ENCODE results near the gene OR13C2.
"Not testable (repeated sequence)": the region's sequence is repeated elsewhere in the genome, so short reads cannot be mapped to it uniquely, and the experiment has no call there.

The OR13C2 gene

GRCh38 chr9:104605527-104605926 is at the start of gene OR13C2:
OR13C2 (minus strand) TSS chr9:104605627; CDS start chr9:104605627, 0 bp downstream.
- not testable (repeated sequence) for DNase-seq

DNA sequence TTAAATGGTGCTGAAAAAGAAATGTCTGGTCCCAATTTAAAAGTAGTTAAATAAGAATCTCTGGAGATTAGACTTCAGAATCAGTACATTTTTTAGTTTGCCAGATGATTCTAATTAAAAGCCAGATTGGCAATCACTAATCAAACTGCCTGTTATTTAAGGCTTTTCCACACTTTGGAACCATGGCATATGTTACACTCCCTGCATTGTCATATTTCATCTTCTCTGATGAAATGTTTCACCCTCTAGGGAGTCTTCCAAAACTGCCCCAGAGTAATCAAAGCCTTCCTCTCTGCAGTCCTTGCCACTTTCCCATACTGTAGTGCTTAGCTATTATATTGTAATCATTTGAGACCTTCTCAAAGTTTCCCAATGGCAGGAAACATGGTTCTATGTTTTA is 30.0 kb upstream of the OR13C2 start:
- no peak for DNase-seq

DNA sequence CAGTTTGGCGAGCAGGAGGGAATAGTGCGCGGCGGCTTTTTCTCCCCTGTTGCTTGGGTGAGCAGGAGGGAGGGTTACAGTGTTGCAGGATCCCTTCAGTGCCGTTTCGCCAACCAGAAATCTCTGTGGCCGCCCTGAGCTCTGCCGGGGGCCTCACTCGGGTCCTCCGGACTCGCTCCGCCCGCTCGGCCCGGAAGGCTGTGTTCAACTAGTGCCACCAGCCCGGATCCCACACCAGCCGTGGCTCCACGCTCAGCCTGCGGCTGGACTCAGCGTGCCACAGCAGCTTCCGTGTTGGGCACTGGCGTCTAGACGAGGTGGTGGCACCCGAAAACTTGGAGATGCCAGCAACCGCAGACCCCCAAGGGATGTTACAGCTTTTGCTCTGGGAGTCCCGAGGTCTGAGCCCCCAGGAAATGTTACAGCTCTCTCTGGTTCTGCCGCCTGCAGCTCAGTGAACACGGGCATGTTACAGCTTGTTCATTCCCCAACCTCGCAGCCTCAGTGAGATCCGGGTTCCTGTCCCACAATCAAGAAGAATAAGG is 28.6 kb upstream of the OR13C2 start:
- DNase-seq = no peak

DNA sequence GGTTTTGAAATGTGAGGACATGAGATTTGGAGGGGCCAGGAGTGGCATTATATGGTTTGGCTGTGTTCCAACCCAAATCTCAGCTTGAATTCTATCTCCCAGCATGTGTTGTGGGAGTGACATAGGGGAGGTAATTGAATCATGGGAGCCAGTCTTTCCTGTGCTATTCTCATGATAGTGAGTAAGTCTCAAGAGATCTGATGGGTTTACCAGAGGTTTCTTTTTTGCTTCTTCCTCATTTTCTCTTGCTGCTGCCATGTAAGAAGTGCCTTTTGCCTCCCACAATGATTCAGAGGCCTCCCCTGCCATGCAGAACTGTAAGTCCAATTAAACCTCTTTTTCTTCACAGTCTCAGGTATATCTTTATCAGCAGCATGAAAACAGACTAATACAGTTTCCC is 20.5 kb upstream of the OR13C2 start:
- not testable (repeated sequence) for DNase-seq

DNA sequence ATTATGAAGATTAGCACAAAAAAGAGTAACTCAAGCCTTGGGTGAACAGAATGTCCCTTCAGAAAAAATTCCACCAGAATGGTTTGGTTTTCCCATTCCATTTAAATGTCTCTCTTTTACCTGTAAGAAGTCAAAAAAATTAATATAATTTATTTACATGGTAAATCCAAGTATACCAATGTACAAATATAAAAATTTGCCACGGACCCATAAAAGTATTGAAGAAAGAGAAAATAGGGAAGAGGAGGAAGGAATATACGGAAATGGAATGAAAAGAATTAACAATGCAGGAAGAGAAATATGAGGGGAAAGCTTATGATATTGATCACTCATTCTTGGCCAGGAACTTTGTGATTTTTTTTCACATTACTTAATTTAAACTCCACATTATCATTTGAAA is 12.7 kb upstream of the OR13C2 start, which contains the start of gene OR13C9:
Gene OR13C9, minus strand, starts transcription at position 101 of the 400 bp plus-strand sequence. Its CDS starts 0 bp downstream, at position 101.
- DNase-seq = no peak

GRCh38 chr9:104617418-104617817 is 12.0 kb upstream of the OR13C2 start:
- DNase-seq = no peak

DNA sequence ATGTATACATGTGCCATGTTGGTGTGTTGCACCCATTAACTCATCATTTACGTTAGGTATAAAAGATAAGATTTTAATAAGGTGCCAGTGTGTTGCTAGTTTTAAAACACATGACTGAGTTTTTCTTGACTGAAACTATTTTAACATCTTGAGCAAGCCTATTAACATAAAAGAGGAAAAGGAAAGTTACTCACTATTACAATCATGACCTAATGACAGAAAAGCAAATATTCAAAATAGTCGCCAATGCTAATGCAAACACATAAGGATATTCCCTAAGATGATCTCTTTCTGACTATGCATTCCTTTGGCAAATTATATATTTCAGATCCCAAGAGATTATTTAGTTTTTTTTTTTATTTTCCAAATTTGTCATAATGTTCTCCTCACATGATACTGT is 5.8 kb upstream of the OR13C2 start:
- no peak for DNase-seq

DNA sequence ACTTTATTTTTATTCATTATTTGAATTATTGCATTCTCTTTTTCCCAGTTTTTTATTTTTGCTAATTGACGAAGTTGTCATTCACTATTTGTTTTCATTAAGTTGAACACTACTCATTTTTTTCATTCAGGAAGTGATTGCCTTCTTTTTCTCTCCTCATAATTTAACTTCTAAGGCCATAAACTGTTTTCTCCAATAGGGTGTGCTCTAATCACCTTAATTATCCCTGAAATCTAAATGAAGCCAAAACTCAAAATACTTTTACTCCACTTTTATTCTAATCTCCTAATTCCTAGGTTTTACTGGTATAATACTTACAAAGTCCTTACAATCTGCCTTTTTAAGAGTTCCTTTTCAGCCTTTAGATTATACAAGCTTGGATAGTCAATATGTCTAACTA is 2.9 kb upstream of the OR13C2 start:
- DNase-seq = no peak

GRCh38 chr9:104606152-104606551 is 725 bp upstream of the OR13C2 start:
- no peak for DNase-seq

DNA sequence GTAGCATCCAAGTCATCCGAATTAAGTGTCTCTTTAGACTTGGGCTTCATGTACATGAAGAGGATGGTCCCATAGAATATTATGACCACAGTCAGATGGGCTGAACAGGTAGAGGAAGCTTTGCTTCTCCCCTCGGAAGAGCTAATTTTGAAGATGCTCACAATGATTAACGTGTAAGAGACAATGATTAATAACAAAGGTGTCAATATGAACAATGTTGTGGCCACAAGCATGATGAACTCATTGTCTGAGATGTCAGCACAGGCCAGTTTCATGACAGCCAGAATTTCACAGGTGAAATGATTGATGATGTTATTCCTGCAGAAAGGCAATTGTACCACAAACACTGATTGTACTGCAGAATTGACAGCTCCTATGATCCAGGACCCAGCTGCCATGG is 626 bp downstream of the OR13C2 start:
- no peak for DNase-seq

DNA sequence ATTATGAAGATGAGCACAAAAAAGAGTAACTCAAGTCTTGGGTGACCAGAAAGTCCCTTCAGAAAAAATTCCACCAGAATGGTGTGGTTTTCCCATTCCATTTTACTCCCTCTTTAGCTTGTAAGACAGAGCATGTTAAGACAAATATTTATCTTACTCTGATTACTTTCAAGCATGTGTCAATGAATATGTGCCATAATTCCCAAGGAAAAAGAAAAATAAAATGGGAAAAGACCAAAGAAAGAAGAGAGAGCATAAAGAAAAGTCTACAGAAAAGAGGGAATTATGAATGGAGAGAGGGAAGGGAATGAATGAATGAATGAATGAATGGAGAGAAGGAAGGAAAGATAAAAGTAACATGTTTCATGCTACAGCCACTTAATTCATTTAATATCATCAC is 6.1 kb downstream of the OR13C2 start, which contains the start of gene OR13C5:
Gene OR13C5, minus strand, starts transcription at position 101 of the 400 bp plus-strand sequence. Its CDS starts 0 bp downstream, at position 101.
- not testable (repeated sequence) for DNase-seq

GRCh38 chr9:104598749-104599148 is 6.7 kb downstream of the OR13C2 start:
- not testable (repeated sequence) for DNase-seq

DNA sequence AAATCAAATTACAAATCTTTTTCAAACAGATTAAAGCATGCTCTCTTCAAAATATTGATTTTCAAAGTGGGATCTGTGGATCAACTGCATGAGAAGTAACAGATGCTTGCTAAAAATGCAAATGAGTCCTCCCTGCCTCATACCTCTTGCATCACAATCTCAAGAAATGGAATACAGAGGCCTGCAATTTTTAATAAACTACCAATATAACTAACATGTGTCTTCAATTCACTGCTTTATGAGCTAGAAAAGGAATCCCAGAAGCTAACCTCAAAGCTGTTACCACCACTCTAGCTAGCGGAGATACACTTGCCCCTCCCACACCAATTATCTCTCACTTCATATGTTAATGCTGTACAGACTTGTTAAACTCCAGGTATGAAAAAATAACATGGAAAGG is 15.8 kb downstream of the OR13C2 start:
- no peak for DNase-seq

DNA sequence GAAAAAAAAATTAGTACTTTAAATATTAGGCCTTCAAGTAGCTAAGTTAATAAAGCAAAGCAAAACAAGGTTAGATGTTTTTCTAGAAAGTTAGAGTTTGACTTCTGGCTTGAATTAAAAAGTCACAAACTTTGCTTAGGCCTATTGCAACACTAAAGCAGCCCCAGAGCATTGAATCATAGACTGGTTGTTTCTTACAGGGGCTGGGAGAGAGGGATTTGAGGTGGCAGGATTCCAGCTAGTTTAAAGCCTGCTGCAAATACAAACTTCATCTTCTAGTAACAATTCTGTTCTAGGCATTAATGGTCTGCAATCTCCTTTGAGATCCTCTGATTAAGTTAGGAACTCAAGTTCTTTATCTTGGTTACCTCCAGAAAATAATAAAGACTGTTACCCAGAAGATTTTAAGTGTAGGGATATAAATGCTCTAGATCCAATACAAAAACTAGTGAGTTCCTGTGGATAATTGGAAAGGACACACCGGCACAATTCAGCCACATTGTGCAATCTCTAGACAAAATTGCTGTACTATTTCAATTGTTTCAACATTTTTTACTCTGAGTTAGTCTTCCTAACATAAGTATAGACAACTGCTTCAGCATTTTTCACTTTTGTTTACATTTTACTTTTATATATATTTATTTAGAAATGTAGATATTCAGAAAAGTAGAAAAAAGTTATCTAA is 18.8 kb downstream of the OR13C2 start:
- no peak for DNase-seq

DNA sequence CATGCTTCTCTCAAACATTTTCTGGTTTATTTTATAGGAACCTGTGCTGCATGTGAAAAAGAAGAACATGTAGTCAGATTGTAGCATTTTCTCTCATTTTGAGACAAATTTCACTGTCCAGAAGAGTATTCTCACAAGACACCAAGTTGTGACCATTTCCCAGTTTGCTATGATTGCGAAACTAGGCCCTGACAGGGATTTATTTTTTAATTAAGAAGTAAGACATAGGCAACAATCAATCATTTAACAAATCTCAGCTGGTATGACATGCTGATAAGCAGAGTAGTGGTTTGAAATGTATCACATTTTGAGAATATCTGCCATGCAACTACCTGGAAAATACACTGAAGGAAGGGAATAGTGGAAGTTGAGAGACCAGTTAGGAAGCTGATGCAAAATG is 24.9 kb downstream of the OR13C2 start:
- no peak for DNase-seq

DNA sequence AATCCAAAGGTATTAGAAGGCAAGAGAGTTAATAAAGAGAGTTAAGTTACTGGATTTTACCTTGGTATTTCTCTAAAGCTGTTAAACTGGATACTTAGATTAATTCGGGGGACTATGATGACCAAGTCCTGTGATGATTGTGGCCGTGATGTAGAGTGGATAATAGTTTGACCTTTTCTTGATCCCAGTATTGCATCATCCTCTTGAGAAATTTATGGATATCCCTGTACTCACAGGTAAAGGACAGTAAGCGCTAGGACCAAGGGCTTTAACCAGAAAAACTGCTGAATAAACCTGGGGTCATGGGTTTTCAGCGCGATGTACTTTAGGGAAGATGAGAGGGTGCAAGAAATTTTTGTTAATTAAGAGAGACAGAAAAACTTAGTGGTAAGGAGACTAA is 28.2 kb downstream of the OR13C2 start:
- DNase-seq = no peak

DNA sequence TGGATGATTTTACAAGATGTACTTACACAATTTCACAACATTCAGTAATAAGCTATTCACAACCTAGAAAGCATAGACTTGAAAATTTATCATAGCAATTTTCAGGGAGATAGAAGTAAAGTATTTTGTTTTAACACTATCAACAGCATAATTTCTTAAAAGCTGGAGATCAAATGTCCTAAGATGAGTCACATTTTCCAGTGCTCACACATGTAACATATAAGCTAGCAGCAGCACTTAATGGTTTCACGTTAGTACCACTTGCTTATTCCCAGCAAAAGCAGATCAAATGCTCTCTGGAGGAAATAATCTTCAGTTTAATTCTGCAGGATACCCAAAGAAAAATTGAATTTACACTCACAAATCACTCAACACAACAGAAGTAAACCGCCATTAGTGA is 30.0 kb downstream of the OR13C2 start:
- DNase-seq = no peak

DNA sequence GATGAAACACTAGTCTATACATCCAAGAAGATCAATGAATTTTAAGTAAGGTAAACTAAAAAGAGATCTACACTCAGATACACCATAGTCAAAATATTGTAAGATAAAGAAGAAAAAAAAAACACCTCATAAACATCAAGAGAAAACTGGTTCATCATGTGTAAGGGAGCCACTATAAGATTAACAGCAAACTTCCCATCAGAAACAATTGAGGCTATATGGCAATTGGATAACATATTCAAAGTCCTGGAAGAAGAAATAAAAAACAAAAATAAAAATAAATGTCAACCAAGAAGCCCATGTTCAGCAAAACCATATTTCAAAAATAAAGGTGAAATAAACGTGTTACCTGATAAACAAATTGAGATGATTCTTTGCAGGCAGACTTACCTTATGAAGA is 32.8 kb downstream of the OR13C2 start:
- DNase-seq = no peak

DNA sequence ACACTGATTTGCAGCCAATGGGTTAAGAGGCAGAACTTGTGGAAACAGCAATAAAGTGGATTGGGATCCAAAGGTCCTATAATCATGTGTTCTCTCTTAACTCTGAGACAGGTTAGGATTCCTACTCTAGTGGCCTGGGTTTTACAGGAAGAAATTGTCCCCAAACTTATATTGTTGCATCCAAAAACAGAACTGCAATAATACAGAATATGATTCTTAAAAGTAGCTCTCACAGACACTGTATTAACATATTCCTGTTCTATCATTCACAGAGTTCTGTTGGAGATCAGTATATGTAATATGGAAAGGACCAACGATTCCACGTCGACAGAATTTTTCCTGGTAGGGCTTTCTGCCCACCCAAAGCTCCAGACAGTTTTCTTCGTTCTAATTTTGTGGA is 36.6 kb downstream of the OR13C2 start, which contains the start of gene OR13C8:
Gene OR13C8, plus strand, starts transcription at position 301 of the 400 bp plus-strand sequence. Its CDS starts 0 bp downstream, at position 301.
- no peak for DNase-seq

- DNase-seq = no peak
Observed at GRCh38 chr9:104564358-104564757, 41.1 kb downstream of the OR13C2 start.

- no peak for DNase-seq
Observed at GRCh38 chr9:104556830-104557634, 48.4 kb downstream of the OR13C2 start.

GRCh38 chr9:104555521-104555920 is 49.9 kb downstream of the OR13C2 start:
- DNase-seq = no peak
